Kasumi-1 (cell line): ENCODE data around the gene GYPB.
"Not testable (repeated sequence)": the region's sequence is repeated elsewhere in the genome, so short reads cannot be mapped to it uniquely, and the experiment has no call there.

Experiments used
- DNase-seq, 2 experiments: peaks; one replicate each; lab custom pipeline; 2025; lab: John Stamatoyannopoulos, UW

Gene GYPB

GRCh38 chr4:144019277-144019676 lies at the start of gene GYPB:
GYPB (minus strand) TSS chr4:144019380; CDS start chr4:144019287, 93 bp downstream.
- DNase-seq = not testable (repeated sequence)

- not testable (repeated sequence) for DNase-seq
Measured at GRCh38 chr4:144061556-144061955, 42.4 kb upstream of the GYPB start.

GRCh38 chr4:144060234-144060859 lies 41.2 kb upstream of the GYPB start:
- not testable (repeated sequence) for DNase-seq

GRCh38 chr4:144056800-144057199 lies 37.6 kb upstream of the GYPB start:
- DNase-seq = no peak

DNA sequence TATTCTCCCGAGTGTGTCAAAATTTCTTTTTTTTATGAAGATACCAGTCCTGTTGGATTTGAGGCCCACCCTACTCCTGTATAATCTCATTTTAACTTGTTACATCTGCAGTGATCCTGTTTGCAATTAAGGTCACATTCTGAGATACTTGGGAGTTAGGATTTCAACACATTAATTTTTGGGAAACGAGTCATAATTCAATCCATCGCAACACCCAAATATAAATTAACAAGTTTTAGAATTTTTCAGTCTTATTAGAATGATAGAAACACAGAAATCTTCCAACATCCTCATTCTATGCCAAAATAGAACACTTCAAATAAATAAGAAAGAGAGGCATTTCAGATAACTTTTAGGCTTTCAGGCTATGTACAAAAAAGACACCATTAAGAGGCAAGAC lies 36.2 kb upstream of the GYPB start:
- not testable (repeated sequence) for DNase-seq

DNA sequence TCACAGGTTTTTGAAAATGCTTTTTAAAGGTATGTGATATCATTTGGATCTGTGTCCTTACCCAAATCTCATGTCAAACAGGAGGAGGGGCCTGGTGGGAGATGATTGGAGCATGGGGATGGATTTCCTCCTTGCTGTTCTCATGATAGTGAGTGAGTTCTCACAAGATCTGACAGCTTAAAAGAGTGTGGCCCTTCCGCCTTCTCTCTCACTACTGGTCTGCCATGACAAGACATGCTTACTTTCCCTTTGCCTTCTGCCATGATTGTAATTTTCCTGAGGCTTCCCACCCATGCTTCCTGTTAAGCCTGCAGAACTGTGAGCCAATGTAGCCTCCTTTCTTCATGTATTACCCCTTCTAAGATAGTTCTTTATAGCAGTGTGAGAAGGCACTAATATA lies 32.3 kb upstream of the GYPB start:
- not testable (repeated sequence) for DNase-seq

GRCh38 chr4:144050631-144051030 lies 31.5 kb upstream of the GYPB start:
- DNase-seq = not testable (repeated sequence)

DNA sequence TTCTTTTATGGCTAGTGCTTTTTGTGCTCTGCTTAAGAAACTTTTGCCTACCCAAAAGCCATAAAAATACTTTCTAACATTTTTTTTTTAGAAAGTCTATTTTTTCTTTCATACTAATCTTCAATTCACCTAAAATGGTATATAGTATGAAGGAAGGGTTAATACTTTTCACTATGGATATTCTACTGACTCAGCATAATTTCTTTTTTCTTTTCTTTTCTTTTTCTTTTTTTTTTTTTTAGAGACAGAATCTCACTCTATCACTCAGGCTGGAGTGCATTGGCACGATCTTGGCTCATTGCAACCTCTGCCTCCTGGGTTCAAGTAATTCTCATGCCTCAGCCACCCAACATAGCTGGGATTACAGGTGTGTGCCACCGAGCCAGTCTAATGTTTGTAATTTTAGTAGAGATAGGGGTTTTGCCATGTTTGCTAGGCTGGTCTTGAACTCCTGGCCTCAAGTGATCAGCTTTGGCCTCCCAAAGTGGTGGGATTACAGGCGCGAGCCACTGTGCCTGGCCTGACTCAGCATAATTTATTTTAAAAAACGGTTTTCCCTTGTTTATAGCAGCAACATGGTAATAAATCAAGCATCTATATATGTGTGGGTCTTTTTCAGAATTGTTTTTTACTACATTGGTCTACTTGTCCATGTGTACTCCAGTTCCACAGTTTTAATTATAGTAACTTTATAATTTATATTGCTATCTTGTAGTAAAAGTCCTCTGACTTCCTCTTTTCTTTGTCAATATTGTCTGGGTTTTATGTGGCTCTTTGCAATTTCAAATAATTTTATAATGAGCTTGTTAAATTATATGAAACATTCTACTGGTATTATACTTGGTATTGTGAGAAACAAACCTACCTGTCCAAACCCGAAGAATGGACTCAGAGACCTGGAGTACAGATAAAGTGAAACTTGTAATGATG lies 30.6 kb upstream of the GYPB start:
- DNase-seq = not testable (repeated sequence)

DNA sequence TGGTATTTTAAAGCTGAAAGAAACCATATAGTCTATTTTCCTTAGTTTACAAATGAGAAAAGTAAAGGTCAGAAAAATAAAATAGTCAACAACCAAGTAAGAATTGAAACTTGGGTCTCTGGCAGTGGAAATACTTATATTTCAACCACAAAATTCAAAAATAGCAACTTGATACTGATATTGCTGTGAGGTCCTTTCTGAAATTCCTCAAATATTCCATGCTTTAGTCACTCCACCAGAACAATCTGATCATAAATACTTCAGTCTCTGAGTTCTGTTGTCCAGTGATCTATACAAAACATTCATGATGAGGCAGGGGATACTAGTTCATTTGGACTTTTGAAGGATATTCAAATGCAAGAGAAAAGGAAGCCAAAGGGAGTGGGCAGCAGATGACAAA lies 25.8 kb upstream of the GYPB start:
- not testable (repeated sequence) for DNase-seq

GRCh38 chr4:144032580-144032979 lies 13.4 kb upstream of the GYPB start:
- not testable (repeated sequence) for DNase-seq

DNA sequence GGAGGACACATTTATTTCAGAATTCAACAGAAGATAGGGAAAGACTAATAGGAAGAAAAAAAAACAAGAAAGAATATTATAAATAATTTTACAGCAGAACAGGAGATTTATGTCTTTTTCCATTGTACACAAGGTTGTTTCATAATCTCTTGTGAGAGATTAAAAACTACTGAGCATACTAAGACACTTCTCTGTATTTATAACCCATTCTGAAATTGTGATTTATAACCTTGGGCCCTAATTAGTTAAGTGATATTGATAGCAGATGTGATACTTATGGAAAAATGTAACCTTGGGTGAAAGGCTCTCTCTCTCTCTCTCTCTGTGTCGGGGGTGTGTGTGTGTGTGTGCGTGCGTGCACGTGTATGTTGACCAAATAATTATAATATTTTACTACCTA lies 12.7 kb upstream of the GYPB start:
- DNase-seq = not testable (repeated sequence)

- DNase-seq = not testable (repeated sequence)
Measured at GRCh38 chr4:144031369-144031768, 12.2 kb upstream of the GYPB start.

GRCh38 chr4:144030708-144031107 lies 11.5 kb upstream of the GYPB start:
- DNase-seq = not testable (repeated sequence)

DNA sequence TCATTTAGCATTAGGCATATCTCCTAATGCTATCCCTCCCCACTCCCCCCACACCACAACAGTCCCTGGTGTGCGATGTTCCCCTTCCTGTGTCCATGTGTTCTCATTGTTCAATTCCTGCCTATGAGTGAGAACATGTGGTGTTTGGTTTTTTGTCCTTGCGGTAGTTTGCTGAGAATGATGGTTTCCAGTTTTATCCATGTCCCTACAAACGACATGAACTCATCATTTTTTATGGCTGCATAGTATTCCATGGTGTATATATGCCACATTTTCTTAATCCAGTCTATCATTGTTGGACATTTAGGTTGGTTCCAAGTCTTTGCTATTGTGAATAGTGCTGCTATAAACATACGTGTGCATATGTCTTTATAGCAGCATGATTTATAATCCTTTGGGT lies 7.5 kb upstream of the GYPB start:
- DNase-seq = not testable (repeated sequence)

- DNase-seq = not testable (repeated sequence)
Measured at GRCh38 chr4:144024399-144025053, 5.3 kb upstream of the GYPB start.

DNA sequence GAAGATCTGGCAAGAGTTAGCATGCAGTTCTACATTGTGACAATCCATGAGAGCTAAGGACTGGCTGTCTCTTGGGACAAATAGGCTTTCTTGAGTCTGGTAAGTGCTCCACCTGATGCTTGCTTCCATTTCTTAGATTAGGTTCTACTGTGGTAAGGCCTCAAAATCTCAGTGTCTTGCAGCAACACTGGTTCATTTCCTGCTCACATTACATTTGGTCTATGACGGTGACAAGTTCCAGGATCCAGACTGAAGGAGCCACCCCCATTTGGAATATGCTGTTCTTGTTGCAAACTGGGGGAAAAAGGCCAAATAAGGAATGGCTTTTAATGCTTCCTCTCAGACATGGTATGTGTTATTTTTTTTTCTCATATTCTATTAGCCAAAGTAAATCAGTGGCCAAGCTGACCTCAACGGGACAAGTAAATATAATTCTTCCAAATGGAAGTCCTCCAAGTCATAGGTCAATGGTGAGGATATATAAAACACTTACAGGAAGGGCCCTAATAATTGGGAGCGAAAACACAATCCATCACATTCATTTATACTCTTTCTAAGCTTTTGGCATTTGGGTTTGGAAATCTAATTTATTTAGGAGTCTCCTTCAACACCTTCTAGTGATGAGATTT lies 3.7 kb upstream of the GYPB start:
- DNase-seq = not testable (repeated sequence)

GRCh38 chr4:144021336-144021990 lies 2.3 kb upstream of the GYPB start:
- DNase-seq = peak; percentile 41 to 47

- DNase-seq = not testable (repeated sequence)
Measured at GRCh38 chr4:144018223-144019000, 768 bp downstream of the GYPB start.

- not testable (repeated sequence) for DNase-seq
Measured at GRCh38 chr4:144017271-144017670, 1.9 kb downstream of the GYPB start.

GRCh38 chr4:144016057-144016605 lies 3.0 kb downstream of the GYPB start:
- not testable (repeated sequence) for DNase-seq
